GM18517 (cell line): ENCODE data around the gene SLC1A2.
"Not testable (repeated sequence)": the region's sequence is repeated elsewhere in the genome, so short reads cannot be mapped to it uniquely, and the experiment has no call there.

ENCODE experiments used
- ATAC-seq: cut with Tn5 transposase; IDR thresholded peaks from one replicate; pipeline ENCODE4 v1.9.1; 2021; ENCODE audit warnings: mild to moderate bottlenecking, moderate library complexity; ENCODE audit not compliant: unreplicated experiment

SLC1A2 gene

GRCh38 chr11:35231076-35231860, 188.1 kb downstream of the SLC1A2 start:
- ATAC-seq: no peak

DNA sequence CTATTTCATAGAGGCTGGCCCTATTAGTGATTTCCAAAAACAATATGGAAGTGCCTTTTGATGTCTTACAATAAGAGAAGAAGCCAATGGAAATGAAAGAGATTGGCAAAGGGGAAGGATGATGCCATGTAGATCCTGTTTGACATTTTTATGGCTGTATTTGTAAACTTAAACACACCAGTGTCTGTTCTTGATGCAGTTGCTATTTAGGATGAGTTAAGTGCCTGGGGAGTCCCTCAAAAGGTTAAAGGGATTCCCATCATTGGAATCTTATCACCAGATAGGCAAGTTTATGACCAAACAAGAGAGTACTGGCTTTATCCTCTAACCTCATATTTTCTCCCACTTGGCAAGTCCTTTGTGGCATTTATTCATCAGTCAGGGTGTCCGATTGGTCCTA, 189.0 kb downstream of the SLC1A2 start:
- no peak for ATAC-seq

- no peak for ATAC-seq
Measured at GRCh38 chr11:35228328-35228725, 191.0 kb downstream of the SLC1A2 start.

GRCh38 chr11:35227576-35228327, 191.6 kb downstream of the SLC1A2 start:
- ATAC-seq: no peak

DNA sequence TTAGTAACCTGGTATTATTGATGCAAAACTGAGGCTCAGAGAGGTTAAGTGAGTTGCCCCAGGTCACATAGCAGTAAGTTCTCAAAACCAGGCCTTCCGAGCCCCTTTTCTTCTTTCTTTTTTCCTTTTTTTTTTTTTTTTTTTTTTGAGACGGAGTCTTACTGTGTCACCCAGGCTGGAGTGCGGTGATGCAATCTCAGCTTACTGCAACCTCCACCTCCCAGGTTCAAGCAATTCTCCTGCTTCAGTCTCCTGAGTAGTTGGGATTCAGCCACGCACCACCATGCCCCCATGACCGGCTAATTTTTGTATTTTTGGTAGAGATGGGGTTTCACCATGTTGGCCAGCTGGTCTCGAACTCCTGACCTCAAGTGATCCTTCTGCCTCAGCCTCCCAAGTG, 192.6 kb downstream of the SLC1A2 start:
- ATAC-seq: not testable (repeated sequence)

DNA sequence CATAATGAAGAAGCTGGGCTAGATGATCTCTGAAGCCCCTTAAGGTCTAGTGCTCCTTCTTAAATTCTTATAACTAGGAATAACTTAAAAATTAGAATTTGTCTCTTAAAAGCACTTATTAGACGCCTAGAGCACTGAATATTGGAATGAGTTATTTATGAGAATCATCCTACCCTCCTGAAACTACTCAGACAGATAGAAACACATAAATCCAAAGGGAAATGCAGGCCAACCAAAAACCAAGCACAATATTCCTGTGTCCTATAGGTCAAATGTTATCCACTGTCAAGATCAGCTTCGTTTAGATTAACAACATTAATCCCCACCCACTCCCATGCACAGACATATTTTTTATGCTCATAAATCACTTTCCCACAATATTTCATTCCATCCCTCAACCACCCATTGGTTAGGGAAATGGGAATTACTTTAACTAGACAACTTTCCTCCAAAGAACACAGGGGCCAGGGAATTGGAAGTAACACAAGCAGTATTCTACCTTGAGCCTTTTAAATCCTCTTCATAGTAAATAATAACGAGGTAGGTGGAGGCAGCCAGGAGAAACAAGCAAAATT, 193.3 kb downstream of the SLC1A2 start:
- ATAC-seq: no peak

DNA sequence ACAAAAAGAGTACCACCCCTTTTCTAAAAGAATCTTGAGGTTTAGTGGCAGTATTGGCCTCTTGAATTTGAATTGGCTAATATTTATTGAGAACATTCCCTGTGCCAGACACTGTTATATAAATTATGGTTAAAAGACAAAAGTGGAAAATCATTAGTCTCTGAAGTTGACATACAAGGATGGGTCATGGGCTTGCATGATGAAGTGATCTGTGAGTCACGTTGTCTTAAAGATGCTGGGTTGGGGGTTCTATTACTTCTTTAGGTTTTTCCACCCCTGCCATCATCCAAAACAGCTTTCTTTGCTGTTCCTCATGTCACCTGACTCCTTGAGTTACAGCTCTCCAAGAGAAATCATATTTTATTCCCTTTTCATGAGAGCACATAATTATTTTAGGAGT, 195.4 kb downstream of the SLC1A2 start:
- no peak for ATAC-seq

- no peak for ATAC-seq
Measured at GRCh38 chr11:35223371-35223796, 196.0 kb downstream of the SLC1A2 start.

GRCh38 chr11:35218956-35219355, 200.4 kb downstream of the SLC1A2 start:
- ATAC-seq: no peak

DNA sequence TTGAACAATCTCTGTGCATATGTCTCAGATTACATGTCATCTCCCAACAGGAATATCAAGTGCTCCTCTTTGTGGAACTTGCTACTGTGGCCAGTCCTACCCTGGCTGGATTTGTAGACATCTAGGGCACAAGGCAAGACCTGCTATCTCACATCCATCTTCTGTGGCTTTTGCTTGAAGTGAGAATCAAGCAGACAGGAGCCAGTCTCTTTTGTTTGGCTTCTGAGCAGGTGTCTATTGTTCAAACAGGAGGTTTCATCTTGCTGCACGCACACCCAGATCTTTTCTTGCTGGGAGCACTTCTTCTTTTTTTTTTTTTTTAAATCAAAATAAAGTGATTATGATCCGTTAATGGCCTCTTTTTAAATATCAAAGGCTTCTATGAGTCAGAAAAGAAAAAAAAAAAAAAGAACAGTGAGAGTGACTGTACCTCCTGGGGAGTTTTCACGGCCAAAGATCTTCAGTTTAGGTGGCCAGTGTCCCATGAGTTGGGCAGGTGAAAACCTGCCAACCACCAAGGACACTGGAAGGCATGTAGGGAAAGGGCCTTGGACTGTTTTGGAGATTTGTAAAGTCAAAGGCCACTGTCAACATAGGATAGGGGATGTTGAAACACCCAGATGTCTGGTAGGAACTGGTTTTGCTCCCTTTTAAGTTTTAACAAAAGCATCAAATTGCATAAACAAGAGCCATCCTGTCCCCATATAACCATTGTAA, 202.2 kb downstream of the SLC1A2 start:
- no peak for ATAC-seq

DNA sequence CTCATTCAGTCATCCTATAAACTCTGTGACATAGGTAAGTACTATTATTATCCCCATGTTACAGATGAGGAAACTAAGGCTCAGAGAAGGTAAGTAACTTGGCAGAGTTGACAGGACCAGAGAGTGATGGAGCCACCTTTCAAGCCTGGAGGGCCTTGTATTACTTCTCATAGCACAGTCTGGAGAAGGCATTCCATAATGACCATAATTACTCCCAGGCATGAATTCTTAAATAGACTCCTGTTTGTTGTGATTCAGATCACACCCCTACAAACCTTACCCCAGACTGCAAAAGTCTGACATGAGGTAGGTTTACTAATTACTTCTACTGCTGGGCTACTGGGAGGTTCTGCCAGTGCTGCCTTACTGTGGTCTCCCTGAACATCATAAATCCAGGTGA, 203.4 kb downstream of the SLC1A2 start:
- no peak for ATAC-seq

DNA sequence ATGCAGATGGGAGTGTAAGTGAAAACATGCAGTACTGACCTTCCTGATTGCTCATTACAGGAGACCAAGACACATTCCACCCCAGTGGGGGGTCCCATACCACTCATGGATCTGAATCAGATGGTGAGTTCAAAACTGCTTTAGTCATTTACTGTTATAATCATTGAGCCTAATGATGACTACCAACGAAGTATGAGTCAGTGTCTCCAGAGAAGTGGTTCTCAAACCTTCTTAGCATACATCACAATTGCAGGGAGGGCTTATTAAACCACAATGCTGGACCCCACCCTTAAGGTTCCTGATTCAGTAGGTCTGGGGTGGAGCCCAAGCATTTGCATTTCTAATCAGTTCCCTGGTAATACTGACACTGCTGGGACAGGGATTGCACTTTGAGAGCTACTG, 204.6 kb downstream of the SLC1A2 start:
- ATAC-seq: no peak

DNA sequence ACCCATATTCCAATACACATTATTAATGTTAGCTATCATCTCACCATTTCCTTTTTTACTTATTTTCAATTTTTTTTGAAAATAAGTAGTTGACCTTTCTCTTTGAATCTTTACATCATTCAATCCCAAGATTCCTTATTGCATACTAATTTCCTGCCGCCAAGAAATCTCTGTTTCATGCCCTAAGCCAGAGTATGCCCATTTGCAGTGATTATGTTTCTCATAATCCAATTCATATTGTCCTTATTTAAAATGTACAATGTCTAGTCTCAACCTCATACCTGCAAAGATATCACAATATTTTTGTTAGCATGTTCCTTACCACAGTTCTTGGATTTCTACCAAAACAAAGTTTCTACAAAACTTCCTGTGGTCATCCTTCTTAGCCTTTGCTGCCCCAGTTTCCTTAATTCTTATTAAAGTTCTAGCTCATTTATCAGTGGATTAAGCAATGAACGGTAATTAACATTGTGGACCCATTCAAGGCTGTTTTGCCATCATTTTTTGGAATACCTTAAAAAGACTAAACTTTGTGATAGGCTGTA, 205.1 kb downstream of the SLC1A2 start:
- no peak for ATAC-seq

DNA sequence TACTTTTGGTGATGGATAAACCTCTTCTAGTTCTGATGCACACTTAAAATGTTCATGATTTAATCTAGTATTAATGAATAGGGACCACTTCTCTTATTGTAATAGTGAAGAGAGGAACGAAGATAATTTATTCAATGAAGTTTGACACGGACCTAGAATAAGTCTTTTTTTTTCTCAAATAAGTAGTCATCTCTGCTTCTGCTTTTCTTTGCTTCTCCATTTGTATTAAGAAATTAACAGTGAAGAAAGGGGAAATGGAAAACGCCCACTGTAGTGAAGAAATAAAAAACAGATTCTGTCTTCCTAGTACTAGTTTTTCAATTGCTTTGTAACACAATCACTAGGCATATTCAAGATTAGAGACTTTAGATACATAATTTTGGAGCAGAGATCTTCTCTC, 207.4 kb downstream of the SLC1A2 start:
- no peak for ATAC-seq

GRCh38 chr11:35210876-35211546, 208.3 kb downstream of the SLC1A2 start:
- ATAC-seq: no peak

- ATAC-seq: no peak
Measured at GRCh38 chr11:35208795-35209194, 210.6 kb downstream of the SLC1A2 start.

GRCh38 chr11:35207471-35208403, 211.6 kb downstream of the SLC1A2 start:
- ATAC-seq: no peak

- ATAC-seq: no peak
Measured at GRCh38 chr11:35206616-35207015, 212.7 kb downstream of the SLC1A2 start.

GRCh38 chr11:35204614-35205013, 214.7 kb downstream of the SLC1A2 start:
- ATAC-seq: no peak
